ENCODE data around the gene PTDSS2.

DNA sequence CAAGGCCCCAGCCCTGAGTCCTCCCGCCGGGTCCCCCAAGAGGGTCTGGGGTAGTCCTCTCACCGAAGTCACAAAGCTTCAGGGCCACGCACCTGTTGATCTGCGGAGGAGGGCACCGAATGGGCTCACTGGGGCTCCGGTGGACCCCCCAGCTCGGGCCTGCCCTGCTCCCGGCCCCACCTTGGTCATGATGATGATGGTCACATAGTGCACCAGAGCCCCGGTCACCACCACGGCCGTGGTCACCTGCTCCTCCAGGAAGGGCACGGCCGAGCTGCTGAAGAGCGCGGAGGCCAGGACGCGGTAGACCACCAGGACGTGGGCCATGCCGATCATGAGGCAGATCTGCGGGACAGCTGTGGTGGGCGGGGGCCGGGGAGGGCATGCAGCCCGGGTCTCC lies 21.8 kb upstream of the PTDSS2 start:
- TF ChIP-seq, protein P1, sequence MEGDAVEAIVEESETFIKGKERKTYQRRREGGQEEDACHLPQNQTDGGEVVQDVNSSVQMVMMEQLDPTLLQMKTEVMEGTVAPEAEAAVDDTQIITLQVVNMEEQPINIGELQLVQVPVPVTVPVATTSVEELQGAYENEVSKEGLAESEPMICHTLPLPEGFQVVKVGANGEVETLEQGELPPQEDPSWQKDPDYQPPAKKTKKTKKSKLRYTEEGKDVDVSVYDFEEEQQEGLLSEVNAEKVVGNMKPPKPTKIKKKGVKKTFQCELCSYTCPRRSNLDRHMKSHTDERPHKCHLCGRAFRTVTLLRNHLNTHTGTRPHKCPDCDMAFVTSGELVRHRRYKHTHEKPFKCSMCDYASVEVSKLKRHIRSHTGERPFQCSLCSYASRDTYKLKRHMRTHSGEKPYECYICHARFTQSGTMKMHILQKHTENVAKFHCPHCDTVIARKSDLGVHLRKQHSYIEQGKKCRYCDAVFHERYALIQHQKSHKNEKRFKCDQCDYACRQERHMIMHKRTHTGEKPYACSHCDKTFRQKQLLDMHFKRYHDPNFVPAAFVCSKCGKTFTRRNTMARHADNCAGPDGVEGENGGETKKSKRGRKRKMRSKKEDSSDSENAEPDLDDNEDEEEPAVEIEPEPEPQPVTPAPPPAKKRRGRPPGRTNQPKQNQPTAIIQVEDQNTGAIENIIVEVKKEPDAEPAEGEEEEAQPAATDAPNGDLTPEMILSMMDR (IDR thresholded peaks at IDR 0.05): no peak
- no peak for TF ChIP-seq EZH2 (IDR thresholded peaks at IDR 0.05; ENCODE audit: borderline replicate concordance, insufficient read depth, low read depth, low read length, poor library complexity, severe bottlenecking)

All from B cell (primary cell).